Upper lobe of left lung (tissue), 6 donors: ENCODE results near the gene RASGRF2. TPM values are rescaled to one million over a fixed set of nuclear protein-coding genes. Genes with fewer than 3 reads are reported as not detected.

Experiments used
- ATAC-seq, 2 donors: fragments of 200-7000 bp; cut with Tn5 transposase; one replicate each; pipeline ENCODE4 v1.9.1; 2022; ENCODE audit warnings: mild to moderate bottlenecking in 2 of 2, moderate library complexity in 2 of 2; ENCODE audit not compliant: low FRiP score in 2 of 2
- DNase-seq, 2 donors: peaks; one replicate each; pipeline ENCODE4 v3.0.0-alpha.2; 2019 to 2020
- H3K27ac ChIP-seq, 4 donors: fragments of 200-600 bp; sonication (generic); one replicate each; pipeline ENCODE4 v1.5.1; 2016 to 2019
- H3K27me3 ChIP-seq, 4 donors: fragments of 200-600 bp; sonication (generic); one replicate each; pipeline ENCODE4 v1.5.1; 2017 to 2019
- H3K36me3 ChIP-seq, 4 donors: fragments of 200-600 bp; sonication (generic); one replicate each; pipeline ENCODE4 v1.5.1; 2016 to 2019
- H3K4me1 ChIP-seq, 4 donors: fragments of 200-600 bp; sonication (generic); one replicate each; pipeline ENCODE4 v1.5.1; 2018 to 2019
- H3K4me3 ChIP-seq, 4 donors: fragments of 200-600 bp; sonication (generic); one replicate each; pipeline ENCODE4 v1.5.1; 2017 to 2019; ENCODE audit warnings: mild to moderate bottlenecking in 2 of 4, moderate library complexity in 1 of 4
- H3K9me3 ChIP-seq, 4 donors: fragments of 200-600 bp; sonication (generic); one replicate each; pipeline ENCODE4 v1.5.1; 2018 to 2019
- CTCF ChIP-seq, 6 experiments: fragments of 450-650 bp in 4 of 6; fragments of 200-600 bp in 2 of 6; sonication (generic) in 2 of 6; IDR thresholded peaks; one replicate each; pipeline ENCODE4 v1.5.1; 2016 to 2019; ENCODE audit warnings: antibody characterized with exemption in 6 of 6
- EP300 ChIP-seq, 4 donors: sonication (generic); formaldehyde crosslinking; IDR thresholded peaks; one replicate each; pipeline ENCODE4 v1.5.1; 2017; ENCODE audit warnings: antibody characterized with exemption in 4 of 4, control low read depth in 2 of 4
- POLR2A ChIP-seq, 4 donors: fragments of 450-650 bp; IDR thresholded peaks; one replicate each; pipeline ENCODE4 v1.5.1; 2016 to 2017; ENCODE audit warnings: antibody characterized with exemption in 4 of 4, mild to moderate bottlenecking in 2 of 4
- POLR2AphosphoS5 ChIP-seq, 2 donors: sonication (generic); formaldehyde crosslinking; IDR thresholded peaks; one replicate each; pipeline ENCODE4 v1.5.1; 2017; ENCODE audit warnings: antibody characterized with exemption in 2 of 2
- WGBS, 2 donors: methylation state at CpG; one replicate each; pipeline ENCODE4 v1.1.5; 2017 to 2018; 5-methylcytosine and 5-hydroxymethylcytosine counted together
- total RNA-seq, 6 donors: library from RNA; depleted of rRNA in 4 of 6; stranded (reverse); fragments of >200 nt in 4 of 6; gene quantifications; one replicate each; pipeline versions ENCODE4 v1.1.0 to v1.2.1, GENCODE V29; 2016 to 2021
- donor health status: DM: no; HTN: no; CAD: no; lungs with moderate emphysema.
- donor health status: DM: no; HTN: yes; CAD: no; lungs with severe emphysema.

RASGRF2 gene
- total RNA-seq, 6 donors from 2014 or later: 1.5 to 10.5 (median 4.9) TPM

GRCh38 chr5:81093536-81094196 lies 133.5 kb downstream of the RASGRF2 start:
- Histone ChIP-seq H3K4me1 (no peaks in the 10 kb centered on the region), H3K27ac (no peak overlapping the region), H3K36me3 (no peaks in the 10 kb centered on the region), H3K27me3 (no peaks in the 10 kb centered on the region), H3K9me3 (no peaks in the 10 kb centered on the region), H3K4me3 (no peak overlapping the region)
- ATAC-seq (no peak), DNase-seq (no peak)
- 71 to 95% methylated on average over 2 of the region's 2 CpGs for WGBS, 2 donors
- TF ChIP-seq POLR2AphosphoS5 (IDR thresholded peaks at IDR 0.05) (no peak), POLR2A (IDR thresholded peaks at IDR 0.05) (no peak), CTCF (IDR thresholded peaks at IDR 0.05) (no peak), EP300 (IDR thresholded peaks at IDR 0.05) (no peak)

GRCh38 chr5:81095835-81096234 lies 135.7 kb downstream of the RASGRF2 start:
- ATAC-seq: no peak
- no peaks in the 10 kb centered on the region for H3K27me3 ChIP-seq
- H3K36me3 ChIP-seq: no peaks in the 10 kb centered on the region
- 97 to 100% methylated on average over 1 of the region's 1 CpG for WGBS, 2 donors
- H3K4me1 ChIP-seq: no peaks in the 10 kb centered on the region
- no peaks in the 10 kb centered on the region for H3K9me3 ChIP-seq
- TF ChIP-seq CTCF (IDR thresholded peaks at IDR 0.05): no peak
- no peak for TF ChIP-seq POLR2AphosphoS5 (IDR thresholded peaks at IDR 0.05)
- no peak for TF ChIP-seq EP300 (IDR thresholded peaks at IDR 0.05)
- no peak overlapping the region for H3K4me3 ChIP-seq
- DNase-seq: no peak
- H3K27ac ChIP-seq: no peak overlapping the region

- H3K27ac ChIP-seq: no peak overlapping the region
- H3K4me1 ChIP-seq: no peaks in the 10 kb centered on the region
- 91 to 95% methylated on average over 3 of the region's 3 CpGs for WGBS, 2 donors
- H3K36me3 ChIP-seq: no peaks in the 10 kb centered on the region
- ATAC-seq: no peak
- no peak for DNase-seq
- no peak for TF ChIP-seq POLR2A (IDR thresholded peaks at IDR 0.05)
- no peak for TF ChIP-seq POLR2AphosphoS5 (IDR thresholded peaks at IDR 0.05)
- TF ChIP-seq CTCF (IDR thresholded peaks at IDR 0.05): no peak
- no peak for TF ChIP-seq EP300 (IDR thresholded peaks at IDR 0.05)
- H3K9me3 ChIP-seq: no peaks in the 10 kb centered on the region
- H3K4me3 ChIP-seq: no peak overlapping the region
- H3K27me3 ChIP-seq: no peaks in the 10 kb centered on the region
Observed at GRCh38 chr5:81097713-81098112, 137.6 kb downstream of the RASGRF2 start.

GRCh38 chr5:81105261-81105877 lies 145.2 kb downstream of the RASGRF2 start:
- H3K4me3 ChIP-seq: no peak overlapping the region
- WGBS, 2 donors: 81 to 84% methylated on average over 3 to 5 of the region's 5 CpGs
- H3K27me3 ChIP-seq: no peaks in the 10 kb centered on the region
- H3K36me3 ChIP-seq: no peaks in the 10 kb centered on the region
- H3K27ac ChIP-seq: no peak overlapping the region
- DNase-seq (no peak), ATAC-seq (no peak)
- H3K4me1 ChIP-seq: no peaks in the 10 kb centered on the region
- H3K9me3 ChIP-seq: no peaks in the 10 kb centered on the region
- TF ChIP-seq CTCF (IDR thresholded peaks at IDR 0.05): no peak
- no peak for TF ChIP-seq EP300 (IDR thresholded peaks at IDR 0.05)
- no peak for TF ChIP-seq POLR2AphosphoS5 (IDR thresholded peaks at IDR 0.05)
- no peak for TF ChIP-seq POLR2A (IDR thresholded peaks at IDR 0.05)

- Histone ChIP-seq H3K27ac (no peak overlapping the region), H3K36me3 (no peaks in the 10 kb centered on the region), H3K4me3 (no peak overlapping the region), H3K9me3 (no peaks in the 10 kb centered on the region), H3K4me1 (no peaks in the 10 kb centered on the region), H3K27me3 (no peaks in the 10 kb centered on the region)
- TF ChIP-seq POLR2A (IDR thresholded peaks at IDR 0.05): no peak
- no peak for TF ChIP-seq EP300 (IDR thresholded peaks at IDR 0.05)
- no peak for TF ChIP-seq CTCF (IDR thresholded peaks at IDR 0.05)
- no peak for TF ChIP-seq POLR2AphosphoS5 (IDR thresholded peaks at IDR 0.05)
- ATAC-seq (no peak), DNase-seq (no peak)
- WGBS, 2 donors: 82 to 93% methylated on average over 4 of the region's 4 CpGs
Observed at GRCh38 chr5:81115261-81115660, 155.1 kb downstream of the RASGRF2 start.
